ENCODE results near the gene CCDC197. TPM values are rescaled to one million over a fixed set of nuclear protein-coding genes. Genes with fewer than 3 reads are reported as not detected.

The CCDC197 gene
- polyA plus RNA-seq, 1 donor from 2014 or later: not detected

- no peaks in the 10 kb centered on the region for H3K9me3 ChIP-seq (ENCODE audit: low read length)
- TF ChIP-seq EP300 (conservative IDR thresholded peaks at IDR 0.05; ENCODE audit: poor library complexity, severe bottlenecking): no peak
- TF ChIP-seq RAD21 (conservative IDR thresholded peaks at IDR 0.05): no peak
- no peak for TF ChIP-seq EZH2 (IDR thresholded peaks at IDR 0.05; ENCODE audit: borderline replicate concordance, insufficient read depth, low read length, poor library complexity, severe bottlenecking)
- no peak for TF ChIP-seq CTCF (IDR thresholded peaks at IDR 0.05; ENCODE audit: poor library complexity, severe bottlenecking)
- TF ChIP-seq POLR2AphosphoS5 (IDR thresholded peaks at IDR 0.05): no peak
- no peaks in the 10 kb centered on the region for H3K27me3 ChIP-seq (ENCODE audit: insufficient read depth, low read depth, low read length)
- no peaks in the 10 kb centered on the region for H3K36me3 ChIP-seq (ENCODE audit: insufficient read depth, low read length)
- no peak overlapping the region for H2AFZ ChIP-seq (ENCODE audit: low read depth, low read length)
- no peak overlapping the region for H3K4me3 ChIP-seq (ENCODE audit: low read length)
- no peak overlapping the region for H3K27ac ChIP-seq (ENCODE audit: low read length)
- H3K4me2 ChIP-seq (ENCODE audit: low read length): no peak overlapping the region
- no peaks in the 10 kb centered on the region for H3F3A ChIP-seq (ENCODE audit: insufficient read depth, low read length, poor library complexity, severe bottlenecking)
- no peaks in the 10 kb centered on the region for H4K20me1 ChIP-seq (ENCODE audit: insufficient read depth)
- no peaks in the 10 kb centered on the region for H3K9me2 ChIP-seq (ENCODE audit: insufficient read depth, low read length)
- H3K9ac ChIP-seq (ENCODE audit: low read length): no peak overlapping the region
- no peaks in the 10 kb centered on the region for H3K79me2 ChIP-seq (replicated peaks; ENCODE audit: insufficient read depth, low read length)
Observed at GRCh38 chr14:93984070-93984469, 13.0 kb upstream of the CCDC197 start.

- no peaks in the 10 kb centered on the region for H3F3A ChIP-seq (ENCODE audit: insufficient read depth, low read length, poor library complexity, severe bottlenecking)
- H3K27me3 ChIP-seq (ENCODE audit: insufficient read depth, low read depth, low read length): no peaks in the 10 kb centered on the region
- H2AFZ ChIP-seq (ENCODE audit: low read depth, low read length): no peak overlapping the region
- no peak for TF ChIP-seq POLR2AphosphoS5 (IDR thresholded peaks at IDR 0.05)
- TF ChIP-seq EP300 (conservative IDR thresholded peaks at IDR 0.05; ENCODE audit: poor library complexity, severe bottlenecking): no peak
- no peak for TF ChIP-seq REST (IDR thresholded peaks at IDR 0.05; ENCODE audit: borderline replicate concordance)
- TF ChIP-seq SMC3 (conservative IDR thresholded peaks at IDR 0.05; ENCODE audit: poor library complexity): no peak
- no peak for TF ChIP-seq CTCF (IDR thresholded peaks at IDR 0.05; ENCODE audit: poor library complexity, severe bottlenecking)
- no peak for TF ChIP-seq TAF1 (IDR thresholded peaks at IDR 0.05; ENCODE audit: low read depth)
- no peak for TF ChIP-seq MXI1 (conservative IDR thresholded peaks at IDR 0.05; ENCODE audit: poor library complexity, severe bottlenecking)
- TF ChIP-seq RAD21 (conservative IDR thresholded peaks at IDR 0.05): no peak
- no peak for TF ChIP-seq EZH2 (IDR thresholded peaks at IDR 0.05; ENCODE audit: borderline replicate concordance, insufficient read depth, low read length, poor library complexity, severe bottlenecking)
- no peaks in the 10 kb centered on the region for H3K9me2 ChIP-seq (ENCODE audit: insufficient read depth, low read length)
- no peak overlapping the region for H3K27ac ChIP-seq (ENCODE audit: low read length)
- H4K20me1 ChIP-seq (ENCODE audit: insufficient read depth): no peaks in the 10 kb centered on the region
- no peaks in the 10 kb centered on the region for H3K36me3 ChIP-seq (ENCODE audit: insufficient read depth, low read length)
- H3K9me3 ChIP-seq (ENCODE audit: low read length): no peaks in the 10 kb centered on the region
- H3K79me2 ChIP-seq (replicated peaks; ENCODE audit: insufficient read depth, low read length): no peaks in the 10 kb centered on the region
- H3K9ac ChIP-seq (ENCODE audit: low read length): no peak overlapping the region
- H3K4me2 ChIP-seq (ENCODE audit: low read length): no peak overlapping the region
- H3K4me3 ChIP-seq (ENCODE audit: low read length): no peak overlapping the region
Observed at GRCh38 chr14:93984987-93985410, 12.1 kb upstream of the CCDC197 start.

All from neural cell (in vitro differentiated cells).